Subcutaneous abdominal adipose tissue (tissue), 5 donors: ENCODE results near the gene PDIA5.

Experiments used
- H3K27ac ChIP-seq: one replicate; pipeline ENCODE4 v1.7.0; 2013; ENCODE audit warnings: low read depth, mild to moderate bottlenecking, inconsistent platforms, low read length, moderate library complexity
- H3K27me3 ChIP-seq, 5 donors: one replicate each; pipeline ENCODE4 v1.7.0; 2013; ENCODE audit warnings: low read length in 5 of 5, inconsistent platforms in 1 of 5; ENCODE audit not compliant: control insufficient read depth in 5 of 5, insufficient read depth in 4 of 5
- H3K36me3 ChIP-seq, 5 donors: one replicate each; pipeline ENCODE4 v1.7.0; 2013; ENCODE audit warnings: low read length in 5 of 5; ENCODE audit not compliant: control insufficient read depth in 5 of 5, insufficient read depth in 5 of 5
- H3K4me1 ChIP-seq, 5 donors: one replicate each; pipeline ENCODE4 v1.7.0; 2013; ENCODE audit warnings: low read length in 5 of 5, mild to moderate bottlenecking in 3 of 5, moderate library complexity in 1 of 5; ENCODE audit not compliant: control insufficient read depth in 5 of 5, insufficient read depth in 5 of 5
- H3K4me3 ChIP-seq, 5 donors: one replicate each; pipeline ENCODE4 v1.7.0; 2013; ENCODE audit warnings: low read length in 5 of 5, low read depth in 1 of 5
- H3K9ac ChIP-seq, 5 donors: one replicate each; pipeline ENCODE4 v1.7.0; 2013; ENCODE audit warnings: low read length in 5 of 5, mild to moderate bottlenecking in 4 of 5, moderate library complexity in 3 of 5
- H3K9me3 ChIP-seq, 5 donors: one replicate each; pipeline ENCODE4 v1.7.0; 2013; ENCODE audit warnings: low read length in 5 of 5; ENCODE audit not compliant: control insufficient read depth in 5 of 5
- donor health status: healthy.
- donor health status: healthy.
- donor health status: healthy.
- donor health status: healthy.
- donor health status: healthy.

The PDIA5 gene

GRCh38 chr3:123168605-123169004 is 101.8 kb downstream of the PDIA5 start:
- H3K4me3 ChIP-seq = no peak overlapping the region

GRCh38 chr3:123169492-123169929 is 102.7 kb downstream of the PDIA5 start:
- H3K27ac ChIP-seq = no peak overlapping the region
- peaks cover 0 to 3% (median 0%) of the 10 kb centered on the region in 5 donors for H3K9me3 ChIP-seq

More at GRCh38 chr3:123168605-123169004, 101.8 kb downstream of the PDIA5 start:
- Histone ChIP-seq H3K4me1 (no peaks in the 10 kb centered on the region), H3K27me3 (no peaks in the 10 kb centered on the region), H3K9me3 (peaks cover 0 to 3% (median 0%) of the 10 kb centered on the region in 5 donors), H3K9ac (no peak overlapping the region), H3K27ac (no peak overlapping the region), H3K36me3 (peaks cover 6 to 14% (median 11%) of the 10 kb centered on the region in 5 donors)

GRCh38 chr3:123169930-123170329 is 103.1 kb downstream of the PDIA5 start:
- Histone ChIP-seq H3K9me3 (peaks cover 0 to 3% (median 0%) of the 10 kb centered on the region in 5 donors), H3K9ac (no peak overlapping the region), H3K36me3 (peaks cover 0 to 5% (median 2%) of the 10 kb centered on the region in 5 donors), H3K27ac (no peak overlapping the region), H3K27me3 (no peaks in the 10 kb centered on the region), H3K4me3 (no peak overlapping the region), H3K4me1 (no peaks in the 10 kb centered on the region)

More at GRCh38 chr3:123169492-123169929, 102.7 kb downstream of the PDIA5 start:
- Histone ChIP-seq H3K36me3 (peaks cover under 1 to 8% (median 5%) of the 10 kb centered on the region in 5 donors), H3K27me3 (no peaks in the 10 kb centered on the region), H3K9ac (no peak overlapping the region), H3K4me1 (no peaks in the 10 kb centered on the region), H3K4me3 (no peak overlapping the region)

GRCh38 chr3:123180791-123181190 is 114.0 kb downstream of the PDIA5 start:
- Histone ChIP-seq H3K4me1 (no peaks in the 10 kb centered on the region), H3K27ac (no peak overlapping the region), H3K9ac (no peak overlapping the region), H3K4me3 (no peak overlapping the region), H3K9me3 (no peaks in the 10 kb centered on the region), H3K27me3 (no peaks in the 10 kb centered on the region), H3K36me3 (no peaks in the 10 kb centered on the region)

- Histone ChIP-seq H3K27me3 (no peaks in the 10 kb centered on the region), H3K9me3 (no peaks in the 10 kb centered on the region), H3K9ac (no peak overlapping the region), H3K4me3 (no peak overlapping the region), H3K27ac (no peak overlapping the region), H3K36me3 (no peaks in the 10 kb centered on the region), H3K4me1 (no peaks in the 10 kb centered on the region)
Measured at GRCh38 chr3:123186695-123187094, 119.9 kb downstream of the PDIA5 start.

- Histone ChIP-seq H3K27me3 (no peaks in the 10 kb centered on the region), H3K27ac (no peak overlapping the region)
Measured at GRCh38 chr3:123188058-123188457, 121.2 kb downstream of the PDIA5 start.

GRCh38 chr3:123193448-123194101 is 126.8 kb downstream of the PDIA5 start:
- peaks cover 0 to 8% (median 0%) of the 10 kb centered on the region in 5 donors for H3K4me1 ChIP-seq
- no peak overlapping the region for H3K4me3 ChIP-seq

More at GRCh38 chr3:123188058-123188457, 121.2 kb downstream of the PDIA5 start:
- Histone ChIP-seq H3K4me3 (no peak overlapping the region), H3K9me3 (no peaks in the 10 kb centered on the region), H3K4me1 (no peaks in the 10 kb centered on the region), H3K9ac (no peak overlapping the region), H3K36me3 (no peaks in the 10 kb centered on the region)

GRCh38 chr3:123194552-123194951 is 127.7 kb downstream of the PDIA5 start:
- Histone ChIP-seq H3K27ac (no peak overlapping the region), H3K9ac (no peak overlapping the region), H3K27me3 (no peaks in the 10 kb centered on the region), H3K4me3 (no peak overlapping the region), H3K4me1 (peaks cover 0 to 8% (median 0%) of the 10 kb centered on the region in 5 donors), H3K36me3 (no peaks in the 10 kb centered on the region), H3K9me3 (no peaks in the 10 kb centered on the region)

More at GRCh38 chr3:123193448-123194101, 126.8 kb downstream of the PDIA5 start:
- Histone ChIP-seq H3K27me3 (no peaks in the 10 kb centered on the region), H3K9me3 (no peaks in the 10 kb centered on the region), H3K27ac (no peak overlapping the region), H3K9ac (no peak overlapping the region), H3K36me3 (no peaks in the 10 kb centered on the region)

- no peaks in the 10 kb centered on the region for H3K27me3 ChIP-seq
- H3K4me1 ChIP-seq = peaks cover 0 to 24% (median 18%) of the 10 kb centered on the region in 5 donors
- no peak overlapping the region for H3K9ac ChIP-seq
- no peak overlapping the region for H3K4me3 ChIP-seq
- H3K9me3 ChIP-seq = no peaks in the 10 kb centered on the region
- H3K27ac ChIP-seq = no peak overlapping the region
- H3K36me3 ChIP-seq = no peaks in the 10 kb centered on the region
Measured at GRCh38 chr3:123198372-123198771, 131.5 kb downstream of the PDIA5 start.

GRCh38 chr3:123201223-123201556 is 134.4 kb downstream of the PDIA5 start:
- no peaks in the 10 kb centered on the region for H3K9me3 ChIP-seq
- peak overlapping the region in 4 of 5 donors; percentile 86 to 99 (median 97) for H3K9ac ChIP-seq
- peak overlapping the region; percentile 93 to 97 (median 97) for H3K4me3 ChIP-seq
- H3K27ac ChIP-seq = peak overlapping the region; percentile 81
- peaks cover 0 to 19% (median 15%) of the 10 kb centered on the region in 5 donors for H3K4me1 ChIP-seq
- no peaks in the 10 kb centered on the region for H3K27me3 ChIP-seq
- H3K36me3 ChIP-seq = no peaks in the 10 kb centered on the region
